HG03196 (cell line): ENCODE measurements around the gene GDPD3.
"Not testable (repeated sequence)": the region's sequence is repeated elsewhere in the genome, so short reads cannot be mapped to it uniquely, and the experiment has no call there.

ENCODE experiments used
- ATAC-seq: cut with Tn5 transposase; IDR thresholded peaks from one replicate; pipeline ENCODE4 v1.9.1; 2021; ENCODE audit not compliant: unreplicated experiment

The GDPD3 gene

DNA sequence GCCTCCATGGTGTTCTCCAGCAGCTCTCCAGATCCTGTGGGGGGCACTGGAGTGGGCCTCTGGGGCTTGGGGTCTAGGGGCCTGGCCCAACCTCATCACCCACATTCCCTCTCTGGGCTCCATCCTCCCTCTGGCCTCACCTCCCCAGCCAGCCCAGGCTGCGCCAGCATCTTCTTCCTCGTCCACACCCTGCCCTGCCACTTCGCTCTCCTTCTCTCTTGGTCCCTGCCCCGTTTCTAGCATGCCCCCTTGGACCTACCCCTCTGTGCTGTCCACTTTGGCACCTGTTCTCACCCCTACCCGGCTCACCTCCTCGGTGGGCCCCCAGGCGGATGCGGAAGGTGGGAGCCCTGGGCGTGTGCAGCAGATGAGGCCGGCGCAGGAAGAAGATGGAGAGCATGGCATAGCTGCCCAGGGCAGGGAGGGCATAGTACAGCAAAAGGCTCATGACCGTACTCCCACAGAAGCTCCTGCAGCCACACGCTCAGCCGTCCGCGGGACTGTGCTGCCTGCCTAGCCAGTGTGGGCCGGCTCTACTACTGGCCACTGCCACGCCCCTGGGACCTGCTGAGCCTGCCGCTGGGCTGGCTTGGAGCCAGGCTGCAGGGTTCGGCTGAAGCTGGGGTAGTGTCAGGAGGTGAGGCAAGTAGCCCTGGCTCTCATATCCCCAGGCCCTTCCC lies at the start of gene GDPD3:
Gene GDPD3, minus strand, starts transcription at position 507 of the 680 bp plus-strand sequence. Its CDS starts 59 bp downstream, at position 448.
- no peak for ATAC-seq

- no peak for ATAC-seq
Measured at GRCh38 chr16:30157214-30157613, 43.9 kb upstream of the GDPD3 start.

DNA sequence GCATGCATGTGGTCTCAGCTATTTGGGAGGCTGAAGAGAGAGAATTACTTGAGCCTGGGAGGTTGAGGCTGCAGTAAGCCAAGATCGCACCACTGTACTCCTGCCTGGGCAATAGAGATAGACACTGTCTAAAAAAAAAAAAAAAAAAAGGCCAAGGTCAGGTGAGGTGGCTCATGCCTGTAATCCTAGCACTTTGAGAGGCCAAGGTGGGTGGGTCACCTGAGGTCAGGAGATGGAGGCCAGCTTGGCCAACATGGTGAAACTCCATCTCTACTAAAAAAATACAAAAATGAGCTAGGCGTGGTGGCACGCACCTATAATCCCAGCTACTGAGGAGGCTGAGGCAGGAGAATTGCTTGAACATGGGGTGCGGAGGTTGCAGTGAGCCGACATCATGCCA lies 41.9 kb upstream of the GDPD3 start:
- ATAC-seq, result no peak

- ATAC-seq, result no peak
Measured at GRCh38 chr16:30152517-30152916, 39.2 kb upstream of the GDPD3 start.

- no peak for ATAC-seq
Measured at GRCh38 chr16:30151091-30151490, 37.8 kb upstream of the GDPD3 start.

DNA sequence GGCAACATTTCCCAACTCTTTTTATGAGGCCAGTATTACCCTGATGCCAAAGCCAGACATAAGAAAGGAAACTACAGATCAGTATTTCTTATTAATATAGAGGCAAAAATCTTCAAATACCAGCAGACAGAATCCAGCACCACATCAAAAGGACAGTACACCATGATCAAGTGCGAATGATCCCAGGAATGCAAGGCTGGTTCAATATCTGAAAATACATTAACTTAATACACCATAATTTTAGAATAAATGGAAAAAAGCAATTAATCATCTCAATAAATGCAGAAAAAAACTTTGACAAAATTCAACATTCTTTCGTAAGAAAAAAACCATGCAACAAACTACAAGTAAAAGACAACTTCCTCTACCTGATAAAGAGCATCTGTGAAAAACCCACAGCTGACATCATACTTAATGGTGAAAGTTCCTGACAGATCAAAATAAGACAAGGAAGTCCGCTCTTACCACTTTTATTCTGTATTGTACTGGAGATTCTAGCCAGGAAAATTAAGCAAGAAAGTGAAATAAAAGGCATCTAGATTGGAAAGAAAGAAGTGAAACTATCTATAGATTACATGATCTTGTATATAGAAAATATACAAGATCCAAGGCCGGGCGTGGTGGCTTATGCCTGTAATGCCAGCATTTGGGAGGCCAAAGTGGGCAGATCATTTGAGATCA lies 36.1 kb upstream of the GDPD3 start:
- ATAC-seq, result no peak

- no peak for ATAC-seq
Measured at GRCh38 chr16:30147843-30148510, 34.6 kb upstream of the GDPD3 start.

DNA sequence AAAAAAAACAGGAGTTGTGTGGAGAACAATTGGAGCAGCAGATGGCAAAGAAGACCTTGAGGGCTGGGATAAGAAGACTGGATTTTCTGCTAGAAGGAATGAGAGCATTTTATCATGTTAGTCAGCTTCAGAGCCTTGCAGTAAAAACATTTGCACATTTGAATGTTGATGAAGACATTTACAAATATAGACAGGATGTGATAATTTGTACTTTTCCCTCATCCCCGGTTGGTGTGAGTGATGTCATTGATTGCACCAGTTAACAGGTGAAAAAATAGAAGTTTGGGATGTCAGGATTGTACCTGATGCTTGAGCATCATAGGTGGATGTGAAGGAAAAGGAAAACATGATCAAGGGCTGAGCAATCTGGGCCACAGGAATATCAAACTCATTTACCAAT lies 32.3 kb upstream of the GDPD3 start:
- ATAC-seq, result no peak

GRCh38 chr16:30144917-30145316 lies 31.6 kb upstream of the GDPD3 start:
- ATAC-seq, result no peak

GRCh38 chr16:30144017-30144416 lies 30.7 kb upstream of the GDPD3 start:
- ATAC-seq, result no peak

DNA sequence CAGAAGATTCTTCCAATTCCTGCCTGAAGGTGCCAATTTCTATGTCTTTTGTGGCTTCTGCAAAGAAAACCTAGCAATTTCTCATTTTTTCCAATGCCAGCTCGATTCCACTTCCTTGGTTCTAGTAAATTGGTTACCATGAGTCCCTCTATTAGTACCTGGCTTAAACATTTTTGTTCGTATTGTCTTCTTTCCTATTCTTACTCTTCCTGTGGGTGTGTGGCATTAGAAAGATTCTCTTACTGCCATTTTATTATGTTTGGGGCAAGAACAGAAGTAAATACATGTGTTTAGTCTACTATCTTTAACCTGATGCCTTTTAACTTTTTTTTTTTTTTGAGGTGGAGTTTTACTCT lies 30.0 kb upstream of the GDPD3 start:
- ATAC-seq, result no peak

GRCh38 chr16:30142672-30143346 lies 29.5 kb upstream of the GDPD3 start:
- no peak for ATAC-seq

- ATAC-seq, result no peak
Measured at GRCh38 chr16:30141750-30142149, 28.4 kb upstream of the GDPD3 start.

- ATAC-seq, result no peak
Measured at GRCh38 chr16:30139583-30140481, 26.5 kb upstream of the GDPD3 start.

- no peak for ATAC-seq
Measured at GRCh38 chr16:30137897-30138296, 24.6 kb upstream of the GDPD3 start.

DNA sequence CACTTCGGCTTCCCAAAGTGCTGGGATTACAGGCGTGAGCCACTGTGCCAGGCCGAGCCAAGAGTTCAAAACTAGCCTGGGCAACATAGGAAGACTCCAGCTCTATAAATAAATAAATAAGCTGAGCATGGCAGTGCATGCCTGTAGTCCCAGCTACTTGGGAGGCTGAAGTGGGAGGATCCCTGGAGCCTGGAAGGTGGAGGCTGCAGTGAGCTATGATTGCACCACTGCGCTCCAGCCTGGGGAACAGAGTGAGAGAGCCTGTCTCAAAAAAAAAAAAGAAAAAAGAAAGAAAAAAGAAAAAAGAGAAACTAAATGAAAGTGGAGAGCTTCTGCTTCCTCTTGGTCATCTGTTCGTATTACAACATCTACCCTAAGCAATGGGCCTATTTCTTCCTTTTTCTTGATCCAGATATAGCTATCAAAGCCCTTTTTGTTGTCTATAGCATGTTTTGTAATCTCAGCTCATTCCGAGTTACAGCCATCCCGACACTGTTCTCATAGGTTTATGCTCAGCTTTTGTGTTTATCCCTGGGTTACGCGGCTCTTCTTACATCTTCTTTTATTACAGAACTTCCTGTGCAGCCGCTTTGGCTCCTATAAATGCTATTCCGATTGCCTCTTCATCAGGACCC lies 23.8 kb upstream of the GDPD3 start:
- ATAC-seq, result no peak

DNA sequence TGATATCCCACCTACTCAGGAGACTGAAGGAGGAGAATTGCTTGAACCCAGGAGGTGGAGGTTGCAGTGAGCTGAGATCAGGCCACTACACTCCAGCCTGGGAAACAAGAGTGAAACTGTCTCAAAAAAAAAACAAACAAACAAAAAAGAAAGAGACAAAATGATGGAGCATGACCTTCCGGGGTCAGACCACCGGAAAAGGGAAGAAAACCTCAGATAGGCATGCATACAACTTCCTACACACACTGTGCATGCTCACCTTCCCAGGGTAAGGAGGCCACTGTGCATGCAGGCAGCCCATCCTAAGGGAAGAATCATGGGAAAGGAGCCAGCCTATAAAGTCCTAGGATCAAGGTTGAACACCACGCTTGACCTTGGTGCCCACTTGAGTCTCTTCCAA lies 19.3 kb upstream of the GDPD3 start:
- no peak for ATAC-seq

GRCh38 chr16:30131869-30132475 lies 18.6 kb upstream of the GDPD3 start:
- no peak for ATAC-seq

GRCh38 chr16:30127993-30128392 lies 14.7 kb upstream of the GDPD3 start:
- ATAC-seq, result no peak

DNA sequence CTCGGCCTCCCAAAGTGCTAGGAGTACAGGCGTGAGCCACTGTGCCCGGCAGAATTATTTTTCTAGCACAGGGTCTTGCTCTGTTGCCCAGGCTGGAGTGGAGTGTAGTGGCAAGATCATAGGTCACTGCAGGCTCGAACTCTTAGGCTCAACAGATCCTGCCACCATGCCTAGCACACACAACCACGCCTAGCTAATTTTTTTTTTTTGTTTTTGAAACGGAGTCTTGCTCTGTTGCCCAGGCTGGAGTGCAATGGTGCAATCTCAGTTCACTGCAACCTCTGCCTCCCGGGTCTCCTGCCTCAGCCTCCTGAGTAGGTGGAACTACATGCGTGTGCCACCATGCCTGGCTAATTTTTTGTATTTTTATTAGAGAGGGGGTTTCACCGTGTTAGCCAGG lies 12.4 kb upstream of the GDPD3 start:
- not testable (repeated sequence) for ATAC-seq
